Panc1 (cell line): ENCODE measurements around the gene CD3D. TPM values are rescaled to one million over a fixed set of nuclear protein-coding genes. Genes with fewer than 3 reads are reported as not detected.

Source experiments
- ATAC-seq: fragments of 200-7000 bp; cut with Tn5 transposase; 2 replicates; pipeline ENCODE4 v1.9.1; 2020; ENCODE audit warnings: mild to moderate bottlenecking, moderate library complexity
- BruUV-seq: library from RNA; stranded (reverse); fragments of 400-500 nt; replicated peaks from 2 replicates; lab custom pipeline; 2021; lab: Mats Ljungman, UMichigan
- CTCF ChIA-PET: fragments of 300-600 bp; sonication (Branson Sonifier 250); formaldehyde crosslinking; loops from one replicate; lab custom pipeline; 2022; ENCODE audit warnings: antibody characterized with exemption; lab: Charles Lee
- POLR2A ChIA-PET: fragments of 300-600 bp; sonication (Branson Sonifier 250); formaldehyde crosslinking; loops from one replicate; lab custom pipeline; 2022; ENCODE audit warnings: antibody characterized with exemption; lab: Charles Lee
- DNase-seq: peaks from one replicate; pipeline ENCODE4 v3.0.0-alpha.2; 2010; ENCODE audit warnings: low read depth, low spot score
- H3K27ac ChIP-seq: 2 replicates; pipeline ENCODE4 v1.5.1; 2011; ENCODE audit warnings: mild to moderate bottlenecking, low read length, inconsistent platforms
- H3K27me3 ChIP-seq: fragments of 200-500 bp; sonication (Bioruptor generic); 2 replicates; pipeline ENCODE4 v1.6.0; 2014; ENCODE audit warnings: low read length, inconsistent platforms; ENCODE audit not compliant: control insufficient read depth, insufficient read depth
- H3K36me3 ChIP-seq: fragments of 200-500 bp; sonication (Bioruptor generic); 2 replicates; pipeline ENCODE4 v1.5.1; 2014; ENCODE audit warnings: inconsistent platforms, mild to moderate bottlenecking, low read length, moderate library complexity; ENCODE audit not compliant: control insufficient read depth, insufficient read depth
- H3K4me1 ChIP-seq: 2 replicates; pipeline ENCODE4 v1.5.1; 2011; ENCODE audit warnings: inconsistent platforms, mild to moderate bottlenecking, low read length, moderate library complexity; ENCODE audit not compliant: control insufficient read depth, insufficient read depth
- H3K4me3 ChIP-seq, 2 experiments: 2 replicates each; pipeline ENCODE4 v1.5.1; 2011 to 2012; ENCODE audit warnings: low read depth in 2 of 2, low read length in 2 of 2, mild to moderate bottlenecking in 2 of 2, inconsistent platforms in 1 of 2, moderate library complexity in 1 of 2
- H3K9me3 ChIP-seq: fragments of 200-500 bp; sonication (Bioruptor generic); 2 replicates; pipeline ENCODE4 v1.5.1; 2014; ENCODE audit warnings: low read depth, mild to moderate bottlenecking, inconsistent platforms, low read length, moderate library complexity; ENCODE audit not compliant: control insufficient read depth, insufficient read depth
- CTCF ChIP-seq: fragments of 450-650 bp; IDR thresholded peaks from 2 replicates; pipeline ENCODE4 v1.5.1; 2017; ENCODE audit warnings: mild to moderate bottlenecking
- POLR2AphosphoS5 ChIP-seq: IDR thresholded peaks from 2 replicates; pipeline ENCODE4 v1.6.1; 2012; ENCODE audit warnings: mild to moderate bottlenecking, low read depth, low read length, moderate library complexity
- REST ChIP-seq, 2 experiments: IDR thresholded peaks; 2 replicates each; pipeline ENCODE4 v1.6.1; 2011 to 2012; ENCODE audit warnings: low read depth in 2 of 2, control low read depth in 1 of 2, low read length in 1 of 2, mild to moderate bottlenecking in 1 of 2, moderate library complexity in 1 of 2; ENCODE audit not compliant: insufficient read depth in 1 of 2
- SIN3A ChIP-seq: IDR thresholded peaks from 2 replicates; pipeline ENCODE4 v1.6.1; 2012; ENCODE audit warnings: low read depth, mild to moderate bottlenecking, low read length, moderate library complexity, borderline replicate concordance; ENCODE audit not compliant: insufficient read depth
- TCF7L2 ChIP-seq: IDR thresholded peaks from 2 replicates; pipeline ENCODE4 v1.6.1; 2011; ENCODE audit warnings: mild to moderate bottlenecking, low read depth, low read length, inconsistent platforms
- in situ Hi-C: cut with HindIII; loops from 2 replicates; pipeline ENCODE4 v1.10.0; 2016; ENCODE audit warnings: low sequenced_read_pairs, low pct_unique_long_range_greater_than_20kb
- intact Hi-C: fragments of 100-400 bp; cut with micrococcal nuclease; formaldehyde crosslinking; loops from one replicate; pipeline ENCODE4 v1.10.0; 2022; ENCODE audit not compliant: unreplicated experiment
- total RNA-seq: library from RNA; stranded (reverse); gene quantifications from one replicate; pipeline ENCODE4 v1.2.1, GENCODE V29; 2021; ENCODE audit not compliant: unreplicated experiment

The CD3D gene
- total RNA-seq, 1 experiment from 2014 or later, result 0.39 TPM

- no peaks in the 10 kb centered on the region for H3K36me3 ChIP-seq
- ChIA-PET POLR2A (no interaction called here), CTCF (no interaction called here)
- no peak for ATAC-seq
- no peaks in the 10 kb centered on the region for H3K9me3 ChIP-seq
- no peak for DNase-seq
- intact Hi-C loops, result no loop called here
- in situ Hi-C loops, result no loop called here
- H3K27ac ChIP-seq, result no peak overlapping the region
- peaks cover 18% of the 10 kb centered on the region for H3K27me3 ChIP-seq
- peaks cover 5% of the 10 kb centered on the region for H3K4me1 ChIP-seq
- BruUV-seq, result no TSS peak
- no peak overlapping the region for H3K4me3 ChIP-seq
- TF ChIP-seq CTCF, result no peak
- TF ChIP-seq POLR2AphosphoS5, result no peak
- TF ChIP-seq SIN3A, result no peak
- TF ChIP-seq REST (IDR thresholded peaks at IDR 0.05; ENCODE audit: insufficient read depth in 1 of 2, low read depth in 2 of 2, low read length in 1 of 2), result no peak
- TF ChIP-seq TCF7L2, result no peak
Observed at GRCh38 chr11:118311518-118311917, 31.0 kb downstream of the CD3D start.

- TF ChIP-seq TCF7L2 (no peak), SIN3A (no peak), CTCF (no peak), REST (IDR thresholded peaks at IDR 0.05; ENCODE audit: insufficient read depth in 1 of 2, low read depth in 2 of 2, low read length in 1 of 2) (no peak), POLR2AphosphoS5 (no peak)
- no peak for ATAC-seq
- in situ Hi-C loops (no loop called here), intact Hi-C loops (no loop called here)
- no peaks in the 10 kb centered on the region for H3K4me1 ChIP-seq
- no peaks in the 10 kb centered on the region for H3K36me3 ChIP-seq
- ChIA-PET CTCF (no interaction called here), POLR2A (no interaction called here)
- H3K9me3 ChIP-seq, result no peaks in the 10 kb centered on the region
- H3K27me3 ChIP-seq, result peaks cover 18% of the 10 kb centered on the region
- no peak overlapping the region for H3K4me3 ChIP-seq
- H3K27ac ChIP-seq, result no peak overlapping the region
- DNase-seq, result no peak
- BruUV-seq, result no TSS peak
Observed at GRCh38 chr11:118310781-118311485, 31.6 kb downstream of the CD3D start.
